Measurements from ENCODE around the gene PTOV1. TPM values are rescaled to one million over a fixed set of nuclear protein-coding genes. Genes with fewer than 3 reads are reported as not detected.

The PTOV1 gene
- total and polyA plus RNA-seq, 2 of the 13 experiments (the other 11 are each of a cell fraction or from before 2014, with no cell fraction given) = 63.5 to 68.5 TPM

DNA sequence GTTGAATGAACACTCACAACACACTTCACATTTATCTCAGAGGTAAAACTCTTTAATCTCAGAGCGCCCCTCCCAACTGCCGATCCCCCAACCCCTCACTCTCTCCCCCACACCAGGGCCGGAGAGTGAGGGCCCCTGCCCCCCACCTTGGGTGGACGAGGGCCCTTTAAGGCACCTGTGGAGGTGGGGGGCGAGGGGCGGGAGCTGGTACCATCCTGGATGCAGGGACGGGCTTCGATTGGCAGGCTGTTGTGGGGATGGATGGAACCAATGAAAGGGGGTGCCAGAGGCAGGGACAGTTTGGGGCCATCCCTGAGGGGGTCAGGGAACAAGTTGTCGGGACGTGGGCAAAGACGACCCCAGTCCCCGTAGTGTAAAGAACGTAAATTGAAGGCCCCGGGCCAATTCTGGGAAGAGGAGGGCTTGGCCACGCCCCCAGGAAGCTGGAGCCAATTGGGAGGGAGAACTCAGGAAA lies 18.1 kb downstream of the PTOV1 start (continued):
- TF ChIP-seq HNF4A (CRISPR knock-in tag; IDR thresholded peaks at IDR 0.05) (no peak), ZNF335 (CRISPR knock-in tag; IDR thresholded peaks at IDR 0.05) (no peak), THAP11 (CRISPR knock-in tag; IDR thresholded peaks at IDR 0.05) (no peak), HNRNPUL1 (IDR thresholded peaks at IDR 0.05; ENCODE audit: low read depth, low read length) (no peak), MNT (IDR thresholded peaks at IDR 0.05) (no peak), TRIM22 (IDR thresholded peaks at IDR 0.05) (no peak), E2F5 (CRISPR knock-in tag; conservative IDR thresholded peaks at IDR 0.05) (no peak), DPF2 (CRISPR knock-in tag; IDR thresholded peaks at IDR 0.05; ENCODE audit: borderline replicate concordance, low read depth) (no peak), SETDB1 (CRISPR knock-in tag; IDR thresholded peaks at IDR 0.05; ENCODE audit: borderline replicate concordance) (no peak), ZNF329 (CRISPR knock-in tag; IDR thresholded peaks at IDR 0.05; ENCODE audit: low read depth) (no peak), HMGXB4 (CRISPR knock-in tag; IDR thresholded peaks at IDR 0.05; ENCODE audit: borderline replicate concordance in 1 of 2, low read depth in 1 of 2) (no peak), XBP1 (CRISPR knock-in tag; IDR thresholded peaks at IDR 0.05) (no peak), ZNF205 (CRISPR knock-in tag; IDR thresholded peaks at IDR 0.05) (no peak), SCMH1 (CRISPR knock-in tag; IDR thresholded peaks at IDR 0.05; ENCODE audit: borderline replicate concordance) (no peak), AGO2 (optimal IDR thresholded peaks at IDR 0.05; ENCODE audit: low read depth, low read length) (peak; percentile 69), ZSCAN25 (CRISPR knock-in tag; IDR thresholded peaks at IDR 0.05) (no peak), FLYWCH1 (CRISPR knock-in tag; IDR thresholded peaks at IDR 0.05) (no peak), SPEN (CRISPR knock-in tag; IDR thresholded peaks at IDR 0.05; ENCODE audit: low read depth) (no peak), ZNF501 (CRISPR knock-in tag; IDR thresholded peaks at IDR 0.05) (no peak)
- TF ChIP-seq, protein P1, sequence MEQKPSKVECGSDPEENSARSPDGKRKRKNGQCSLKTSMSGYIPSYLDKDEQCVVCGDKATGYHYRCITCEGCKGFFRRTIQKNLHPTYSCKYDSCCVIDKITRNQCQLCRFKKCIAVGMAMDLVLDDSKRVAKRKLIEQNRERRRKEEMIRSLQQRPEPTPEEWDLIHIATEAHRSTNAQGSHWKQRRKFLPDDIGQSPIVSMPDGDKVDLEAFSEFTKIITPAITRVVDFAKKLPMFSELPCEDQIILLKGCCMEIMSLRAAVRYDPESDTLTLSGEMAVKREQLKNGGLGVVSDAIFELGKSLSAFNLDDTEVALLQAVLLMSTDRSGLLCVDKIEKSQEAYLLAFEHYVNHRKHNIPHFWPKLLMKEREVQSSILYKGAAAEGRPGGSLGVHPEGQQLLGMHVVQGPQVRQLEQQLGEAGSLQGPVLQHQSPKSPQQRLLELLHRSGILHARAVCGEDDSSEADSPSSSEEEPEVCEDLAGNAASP (CRISPR knock-in tag; IDR thresholded peaks at IDR 0.05; ENCODE audit: borderline replicate concordance) = no peak
- TF ChIP-seq, protein P2, sequence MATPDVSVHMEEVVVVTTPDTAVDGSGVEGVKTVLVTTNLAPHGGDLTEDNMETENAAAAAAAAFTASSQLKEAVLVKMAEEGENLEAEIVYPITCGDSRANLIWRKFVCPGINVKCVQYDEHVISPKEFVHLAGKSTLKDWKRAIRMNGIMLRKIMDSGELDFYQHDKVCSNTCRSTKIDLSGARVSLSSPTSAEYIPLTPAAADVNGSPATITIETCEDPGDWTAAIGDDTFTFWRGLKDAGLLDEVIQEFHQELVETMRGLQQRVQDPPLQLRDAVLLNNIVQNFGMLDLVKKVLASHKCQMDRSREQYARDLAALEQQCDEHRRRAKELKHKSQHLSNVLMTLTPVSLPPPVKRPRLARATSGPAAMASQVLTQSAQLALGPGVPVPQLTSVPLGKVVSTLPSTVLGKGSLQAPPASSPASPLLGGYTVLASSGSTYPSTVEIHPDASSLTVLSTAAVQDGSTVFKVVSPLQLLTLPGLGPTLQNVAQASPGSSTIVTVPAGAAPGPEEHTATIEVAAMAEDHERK (CRISPR knock-in tag; IDR thresholded peaks at IDR 0.05; ENCODE audit: low read depth) = peak; percentile 8; the same call in 1 of the 2 replicates
- TF ChIP-seq, protein P3, sequence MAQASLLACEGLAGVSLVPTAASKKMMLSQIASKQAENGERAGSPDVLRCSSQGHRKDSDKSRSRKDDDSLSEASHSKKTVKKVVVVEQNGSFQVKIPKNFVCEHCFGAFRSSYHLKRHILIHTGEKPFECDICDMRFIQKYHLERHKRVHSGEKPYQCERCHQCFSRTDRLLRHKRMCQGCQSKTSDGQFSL (CRISPR knock-in tag; IDR thresholded peaks at IDR 0.05) = no peak

Data from HepG2 (cell line).